Subcutaneous abdominal adipose tissue (tissue), 5 donors: ENCODE data around the gene PLXDC2.

Source experiments
- H3K27ac ChIP-seq: one replicate; pipeline ENCODE4 v1.7.0; 2013; ENCODE audit warnings: low read depth, mild to moderate bottlenecking, inconsistent platforms, low read length, moderate library complexity
- H3K27me3 ChIP-seq, 5 donors: one replicate each; pipeline ENCODE4 v1.7.0; 2013; ENCODE audit warnings: low read length in 5 of 5, inconsistent platforms in 1 of 5; ENCODE audit not compliant: control insufficient read depth in 5 of 5, insufficient read depth in 4 of 5
- H3K36me3 ChIP-seq, 5 donors: one replicate each; pipeline ENCODE4 v1.7.0; 2013; ENCODE audit warnings: low read length in 5 of 5; ENCODE audit not compliant: control insufficient read depth in 5 of 5, insufficient read depth in 5 of 5
- H3K4me1 ChIP-seq, 5 donors: one replicate each; pipeline ENCODE4 v1.7.0; 2013; ENCODE audit warnings: low read length in 5 of 5, mild to moderate bottlenecking in 3 of 5, moderate library complexity in 1 of 5; ENCODE audit not compliant: control insufficient read depth in 5 of 5, insufficient read depth in 5 of 5
- H3K4me3 ChIP-seq, 5 donors: one replicate each; pipeline ENCODE4 v1.7.0; 2013; ENCODE audit warnings: low read length in 5 of 5, low read depth in 1 of 5
- H3K9ac ChIP-seq, 5 donors: one replicate each; pipeline ENCODE4 v1.7.0; 2013; ENCODE audit warnings: low read length in 5 of 5, mild to moderate bottlenecking in 4 of 5, moderate library complexity in 3 of 5
- H3K9me3 ChIP-seq, 5 donors: one replicate each; pipeline ENCODE4 v1.7.0; 2013; ENCODE audit warnings: low read length in 5 of 5; ENCODE audit not compliant: control insufficient read depth in 5 of 5
- donor health status: healthy.
- donor health status: healthy.
- donor health status: healthy.
- donor health status: healthy.
- donor health status: healthy.

PLXDC2 gene

GRCh38 chr10:20277820-20278219 lies 461.6 kb downstream of the PLXDC2 start:
- peaks cover 0 to 19% (median 13%) of the 10 kb centered on the region in 5 donors for H3K36me3 ChIP-seq
- H3K27me3 ChIP-seq: no peaks in the 10 kb centered on the region
- H3K4me1 ChIP-seq: no peaks in the 10 kb centered on the region
- H3K9ac ChIP-seq: no peak overlapping the region
- H3K4me3 ChIP-seq: no peak overlapping the region
- no peaks in the 10 kb centered on the region for H3K9me3 ChIP-seq
- no peak overlapping the region for H3K27ac ChIP-seq

DNA sequence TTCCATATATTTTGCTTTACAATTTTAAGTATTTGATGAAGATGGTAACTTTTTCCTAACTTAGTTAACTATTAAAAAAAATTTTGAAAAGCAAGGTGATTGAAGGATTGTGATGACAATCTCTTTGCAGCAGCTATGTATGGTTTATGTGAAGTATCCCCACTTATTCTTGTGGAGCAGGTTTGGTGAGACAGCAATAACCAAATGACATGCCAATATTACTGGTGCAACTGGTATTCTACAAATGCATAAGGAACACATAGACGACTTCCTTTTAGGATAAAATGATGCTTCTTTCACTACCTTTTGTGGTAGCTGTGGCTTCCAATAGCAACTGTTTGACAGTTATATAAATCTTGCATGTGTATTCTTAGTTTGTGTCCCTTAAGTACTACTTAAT lies 465.3 kb downstream of the PLXDC2 start:
- no peak overlapping the region for H3K9ac ChIP-seq
- no peaks in the 10 kb centered on the region for H3K27me3 ChIP-seq
- H3K4me3 ChIP-seq: no peak overlapping the region
- H3K9me3 ChIP-seq: no peaks in the 10 kb centered on the region
- peaks cover 0 to 19% (median 13%) of the 10 kb centered on the region in 5 donors for H3K36me3 ChIP-seq
- H3K27ac ChIP-seq: no peak overlapping the region
- no peaks in the 10 kb centered on the region for H3K4me1 ChIP-seq

GRCh38 chr10:20287586-20287985 lies 471.4 kb downstream of the PLXDC2 start:
- no peaks in the 10 kb centered on the region for H3K9me3 ChIP-seq
- H3K27ac ChIP-seq: no peak overlapping the region

GRCh38 chr10:20288060-20288459 lies 471.8 kb downstream of the PLXDC2 start:
- H3K4me3 ChIP-seq: no peak overlapping the region
- H3K9me3 ChIP-seq: no peaks in the 10 kb centered on the region
- no peak overlapping the region for H3K9ac ChIP-seq
- H3K27ac ChIP-seq: no peak overlapping the region
- no peaks in the 10 kb centered on the region for H3K36me3 ChIP-seq
- no peaks in the 10 kb centered on the region for H3K27me3 ChIP-seq
- H3K4me1 ChIP-seq: peaks cover 0 to 6% (median 0%) of the 10 kb centered on the region in 5 donors

More at GRCh38 chr10:20287586-20287985, 471.4 kb downstream of the PLXDC2 start:
- Histone ChIP-seq H3K9ac (no peak overlapping the region), H3K4me3 (no peak overlapping the region), H3K36me3 (no peaks in the 10 kb centered on the region), H3K27me3 (no peaks in the 10 kb centered on the region), H3K4me1 (peaks cover 0 to 6% (median 0%) of the 10 kb centered on the region in 5 donors)

GRCh38 chr10:20289070-20289828 lies 473.0 kb downstream of the PLXDC2 start:
- no peak overlapping the region for H3K27ac ChIP-seq
- no peak overlapping the region for H3K4me3 ChIP-seq
- no peak overlapping the region for H3K9ac ChIP-seq
- no peaks in the 10 kb centered on the region for H3K36me3 ChIP-seq
- peaks cover 0 to 6% (median 0%) of the 10 kb centered on the region in 5 donors for H3K4me1 ChIP-seq
- H3K27me3 ChIP-seq: no peaks in the 10 kb centered on the region
- H3K9me3 ChIP-seq: no peaks in the 10 kb centered on the region

- no peak overlapping the region for H3K9ac ChIP-seq
- no peak overlapping the region for H3K4me3 ChIP-seq
- no peaks in the 10 kb centered on the region for H3K27me3 ChIP-seq
- H3K27ac ChIP-seq: no peak overlapping the region
- no peaks in the 10 kb centered on the region for H3K4me1 ChIP-seq
- no peaks in the 10 kb centered on the region for H3K36me3 ChIP-seq
- H3K9me3 ChIP-seq: peaks cover 0 to 4% (median 0%) of the 10 kb centered on the region in 5 donors
Measured at GRCh38 chr10:20298417-20298816, 482.2 kb downstream of the PLXDC2 start.

- H3K36me3 ChIP-seq: no peaks in the 10 kb centered on the region
- peaks cover 0 to 5% (median 0%) of the 10 kb centered on the region in 5 donors for H3K9me3 ChIP-seq
- H3K4me1 ChIP-seq: no peaks in the 10 kb centered on the region
- no peak overlapping the region for H3K9ac ChIP-seq
- H3K27ac ChIP-seq: no peak overlapping the region
- no peak overlapping the region for H3K4me3 ChIP-seq
- H3K27me3 ChIP-seq: no peaks in the 10 kb centered on the region
Measured at GRCh38 chr10:20299034-20299736, 483.0 kb downstream of the PLXDC2 start.

GRCh38 chr10:20300735-20301134 lies 484.5 kb downstream of the PLXDC2 start:
- H3K4me1 ChIP-seq: no peaks in the 10 kb centered on the region
- H3K27me3 ChIP-seq: no peaks in the 10 kb centered on the region
- no peak overlapping the region for H3K4me3 ChIP-seq
- no peaks in the 10 kb centered on the region for H3K36me3 ChIP-seq
- no peak overlapping the region for H3K9ac ChIP-seq
- peaks cover 0 to 5% (median 0%) of the 10 kb centered on the region in 5 donors for H3K9me3 ChIP-seq
- H3K27ac ChIP-seq: no peak overlapping the region

- no peaks in the 10 kb centered on the region for H3K36me3 ChIP-seq
- peaks cover 0 to 5% (median 0%) of the 10 kb centered on the region in 5 donors for H3K9me3 ChIP-seq
- H3K27me3 ChIP-seq: no peaks in the 10 kb centered on the region
- no peak overlapping the region for H3K9ac ChIP-seq
- H3K27ac ChIP-seq: no peak overlapping the region
- H3K4me3 ChIP-seq: no peak overlapping the region
- H3K4me1 ChIP-seq: no peaks in the 10 kb centered on the region
Measured at GRCh38 chr10:20302033-20302432, 485.8 kb downstream of the PLXDC2 start.

DNA sequence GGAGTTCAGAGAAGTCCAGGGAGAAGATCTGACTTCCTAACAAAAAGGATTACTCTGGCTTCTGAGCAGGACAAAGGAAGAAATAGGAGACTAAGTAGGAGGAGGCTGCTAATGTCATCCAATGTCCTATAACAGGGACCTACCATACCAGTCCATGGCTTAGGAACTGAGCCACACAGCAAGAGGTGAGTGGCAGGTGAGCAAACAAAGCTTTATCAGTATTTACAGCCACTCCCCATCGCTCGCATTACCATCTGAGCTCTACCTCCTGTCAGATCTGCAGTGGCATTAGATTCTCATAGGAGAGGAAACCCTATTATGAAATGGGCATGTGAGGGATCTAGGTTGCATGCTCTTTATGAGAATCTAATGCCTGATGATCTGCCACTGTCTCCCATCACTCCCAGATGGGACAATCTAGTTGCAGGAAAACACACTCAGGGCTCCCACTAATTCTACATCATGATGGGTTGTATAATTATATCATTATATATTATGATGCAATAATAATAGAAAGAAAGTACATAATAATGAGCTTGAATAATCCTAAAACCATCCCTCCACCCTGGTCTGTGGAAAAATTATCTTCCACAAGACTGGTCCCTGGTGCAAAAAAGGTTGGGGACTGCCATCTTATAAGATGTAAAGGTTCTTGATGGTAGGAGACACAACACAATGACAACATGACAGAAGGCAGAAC lies 487.4 kb downstream of the PLXDC2 start:
- Histone ChIP-seq H3K9me3 (peaks cover 0 to 2% (median 0%) of the 10 kb centered on the region in 5 donors), H3K27ac (no peak overlapping the region), H3K4me1 (no peaks in the 10 kb centered on the region), H3K4me3 (no peak overlapping the region), H3K9ac (no peak overlapping the region), H3K27me3 (no peaks in the 10 kb centered on the region), H3K36me3 (no peaks in the 10 kb centered on the region)
